Gastroesophageal sphincter (tissue), 3 donors: ENCODE results near the gene FAIM2.

Source experiments
- CTCF ChIP-seq, 4 experiments: fragments of 200-600 bp in 2 of 4; fragments of 450-650 bp in 2 of 4; sonication (generic) in 1 of 4; IDR thresholded peaks; one replicate each; pipeline ENCODE4 v1.5.1; 2017 to 2019; ENCODE audit warnings: antibody characterized with exemption in 4 of 4, mild to moderate bottlenecking in 2 of 4, moderate library complexity in 2 of 4
- EP300 ChIP-seq: sonication (generic); formaldehyde crosslinking; IDR thresholded peaks from one replicate; pipeline ENCODE4 v1.6.1; 2017; ENCODE audit warnings: antibody characterized with exemption, mild to moderate bottlenecking
- POLR2A ChIP-seq, 2 donors: fragments of 450-650 bp; IDR thresholded peaks; one replicate each; pipeline ENCODE4 v1.6.1; 2017; ENCODE audit warnings: antibody characterized with exemption in 2 of 2, mild to moderate bottlenecking in 2 of 2, moderate library complexity in 1 of 2
- POLR2AphosphoS5 ChIP-seq: sonication (generic); formaldehyde crosslinking; IDR thresholded peaks from one replicate; pipeline ENCODE4 v1.6.1; 2017; ENCODE audit warnings: antibody characterized with exemption

GRCh38 chr12:49892732-49893317 lies 10.9 kb downstream of the FAIM2 start:
- TF ChIP-seq POLR2AphosphoS5 (no peak), POLR2A (IDR thresholded peaks at IDR 0.05) (no peak), CTCF (IDR thresholded peaks at IDR 0.05) (no peak), EP300 (no peak)
